ENCODE results near the gene PIP5K1A.
"Not testable (repeated sequence)": the region's sequence is repeated elsewhere in the genome, so short reads cannot be mapped to it uniquely, and the experiment has no call there.

PIP5K1A gene

GRCh38 chr1:151198254-151199127 lies at the start of gene PIP5K1A:
TSS of gene PIP5K1A (plus strand) at chr1:151198552. CDS start at chr1:151198997, 445 bp downstream.
- peak; percentile 97 for DNase-seq (ENCODE audit: low spot score)

- no peak for DNase-seq (ENCODE audit: low spot score)
Observed at GRCh38 chr1:151156515-151156819, 41.9 kb upstream of the PIP5K1A start, which contains the start of gene TNFAIP8L2. TSS of gene TNFAIP8L2 (plus strand) at chr1:151156649. CDS start at chr1:151158698, 2,049 bp downstream.

GRCh38 chr1:151157067-151157531 lies 41.3 kb upstream of the PIP5K1A start:
- no peak for DNase-seq (ENCODE audit: low spot score)

GRCh38 chr1:151158326-151158725 lies 40.0 kb upstream of the PIP5K1A start:
- no peak for DNase-seq (ENCODE audit: low spot score)

GRCh38 chr1:151158751-151159251 lies 39.6 kb upstream of the PIP5K1A start:
- DNase-seq (ENCODE audit: low spot score), result no peak

GRCh38 chr1:151159373-151159772 lies 39.0 kb upstream of the PIP5K1A start:
- DNase-seq (ENCODE audit: low spot score), result no peak

- no peak for DNase-seq (ENCODE audit: low spot score)
Observed at GRCh38 chr1:151164732-151165280, 33.5 kb upstream of the PIP5K1A start.

- peak; percentile 80 for DNase-seq (ENCODE audit: low spot score)
Observed at GRCh38 chr1:151165281-151165737, 33.0 kb upstream of the PIP5K1A start.

GRCh38 chr1:151165738-151166504 lies 32.4 kb upstream of the PIP5K1A start, which contains the start of the genes LYSMD1 and SCNM1:
TSS of gene LYSMD1 (minus strand) at chr1:151165902. CDS start at chr1:151165258, 644 bp downstream.
TSS of gene SCNM1 (plus strand) at chr1:151166144. CDS start at chr1:151166153, 9 bp downstream.
- DNase-seq (ENCODE audit: low spot score), result peak; percentile 93

GRCh38 chr1:151166505-151166956 lies 31.8 kb upstream of the PIP5K1A start:
- DNase-seq (ENCODE audit: low spot score), result no peak

GRCh38 chr1:151167116-151167515 lies 31.2 kb upstream of the PIP5K1A start:
- DNase-seq (ENCODE audit: low spot score), result no peak

GRCh38 chr1:151171190-151171589 lies 27.2 kb upstream of the PIP5K1A start:
- DNase-seq (ENCODE audit: low spot score), result no peak

- DNase-seq (ENCODE audit: low spot score), result no peak
Observed at GRCh38 chr1:151175041-151175741, 23.2 kb upstream of the PIP5K1A start.

GRCh38 chr1:151175863-151176262 lies 22.5 kb upstream of the PIP5K1A start, which contains the start of gene TMOD4:
TSS of gene TMOD4 (minus strand) at chr1:151175981. CDS start at chr1:151174875, 1,106 bp downstream.
- peak; percentile 51 for DNase-seq (ENCODE audit: low spot score)

- DNase-seq (ENCODE audit: low spot score), result no peak
Observed at GRCh38 chr1:151176514-151177045, 21.8 kb upstream of the PIP5K1A start.

GRCh38 chr1:151184211-151184610 lies 14.1 kb upstream of the PIP5K1A start:
- no peak for DNase-seq (ENCODE audit: low spot score)

- no peak for DNase-seq (ENCODE audit: low spot score)
Observed at GRCh38 chr1:151187205-151187604, 11.1 kb upstream of the PIP5K1A start.

- not testable (repeated sequence) for DNase-seq (ENCODE audit: low spot score)
Observed at GRCh38 chr1:151188667-151189066, 9.7 kb upstream of the PIP5K1A start.

- DNase-seq (ENCODE audit: low spot score), result peak; percentile 92
Observed at GRCh38 chr1:151189637-151190445, 8.5 kb upstream of the PIP5K1A start, which contains the start of gene VPS72. TSS of gene VPS72 (minus strand) at chr1:151190197. CDS start at chr1:151190121, 76 bp downstream.

- DNase-seq (ENCODE audit: low spot score), result no peak
Observed at GRCh38 chr1:151192047-151192446, 6.3 kb upstream of the PIP5K1A start.
